ENCODE measurements around the gene TBL3.

Gene TBL3

DNA sequence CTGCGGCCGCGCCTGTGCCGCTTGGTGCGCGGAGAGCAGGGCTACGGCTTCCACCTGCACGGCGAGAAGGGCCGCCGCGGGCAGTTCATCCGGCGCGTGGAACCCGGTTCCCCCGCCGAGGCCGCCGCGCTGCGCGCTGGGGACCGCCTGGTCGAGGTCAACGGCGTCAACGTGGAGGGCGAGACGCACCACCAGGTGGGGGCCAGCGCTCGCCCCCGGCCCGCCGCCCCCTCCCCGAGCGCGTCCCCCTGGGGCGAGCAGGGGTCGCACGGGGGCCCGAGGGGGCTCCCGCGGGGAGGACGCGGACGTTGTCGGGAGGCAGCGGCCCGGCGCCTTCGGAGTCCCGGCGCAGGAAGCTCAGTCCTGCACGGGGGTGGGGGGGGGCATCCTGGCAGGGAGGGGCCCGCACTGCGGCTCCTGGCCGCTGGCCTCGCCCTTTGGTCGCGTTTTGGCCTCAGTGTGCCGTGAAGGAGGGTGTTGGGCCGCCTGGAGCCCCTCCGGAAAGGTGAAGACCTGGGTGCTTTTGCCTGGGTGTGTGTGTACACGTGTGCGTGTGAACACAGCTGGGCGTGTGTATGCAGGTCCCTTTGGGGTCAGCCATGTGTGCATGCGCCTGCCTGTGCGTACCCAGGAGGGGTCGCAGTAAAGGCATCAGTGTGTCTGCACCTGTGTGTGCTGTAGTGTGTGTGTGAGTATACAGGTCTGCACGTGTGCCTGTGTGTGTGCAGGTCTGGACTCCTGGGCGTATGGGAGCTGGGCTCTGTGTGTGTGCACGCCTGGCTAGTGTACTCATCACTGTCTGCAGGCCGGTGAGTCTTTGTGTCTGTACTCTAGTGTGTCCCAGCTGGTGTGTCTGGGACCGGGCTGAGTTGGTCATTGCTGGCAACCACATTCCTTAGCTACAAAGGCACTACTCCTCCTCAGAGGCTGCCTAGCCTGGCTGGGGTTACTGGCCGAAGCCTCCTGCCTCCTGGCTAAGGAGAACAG lies 55.5 kb downstream of the TBL3 start:
- no peaks in the 10 kb centered on the region for H3K36me3 ChIP-seq (ENCODE audit: control insufficient read depth, insufficient read depth, low read length)
- no peaks in the 10 kb centered on the region for H3K9me3 ChIP-seq (ENCODE audit: control insufficient read depth, insufficient read depth, low read depth, low read length)
- peaks cover 30% of the 10 kb centered on the region for H3K27me3 ChIP-seq (ENCODE audit: control insufficient read depth, insufficient read depth, low read length)
- H3K4me1 ChIP-seq (ENCODE audit: control insufficient read depth, insufficient read depth, low read length): peaks cover 17% of the 10 kb centered on the region
- peak overlapping the region; percentile 48 for H3K4me3 ChIP-seq (ENCODE audit: low read depth, low read length)
- peak overlapping the region; percentile 45 for H3K9ac ChIP-seq (ENCODE audit: low read length)
- H3K27ac ChIP-seq (ENCODE audit: low read depth, low read length): no peak overlapping the region

DNA sequence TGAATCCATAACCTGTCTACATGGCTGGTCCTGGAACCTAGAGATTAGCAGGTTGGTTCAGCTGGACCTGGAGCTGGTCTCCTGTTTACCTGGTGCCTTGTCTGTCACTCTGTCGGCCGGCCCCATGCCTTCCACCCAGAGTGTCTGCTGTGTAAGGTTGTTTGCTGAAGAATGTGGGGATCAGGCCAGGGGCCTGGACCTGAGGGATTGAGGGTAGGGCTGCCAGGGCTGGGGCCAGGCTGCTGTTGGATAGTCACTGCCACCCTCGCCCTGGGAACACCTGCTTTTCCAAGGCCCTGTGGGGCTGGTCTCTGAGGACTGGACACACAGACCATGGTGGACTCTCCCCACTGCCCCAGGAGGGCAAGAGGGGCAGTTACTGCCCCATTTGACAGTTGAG lies 56.3 kb downstream of the TBL3 start:
- no peaks in the 10 kb centered on the region for H3K9me3 ChIP-seq (ENCODE audit: control insufficient read depth, insufficient read depth, low read depth, low read length)
- no peak overlapping the region for H3K27ac ChIP-seq (ENCODE audit: low read depth, low read length)
- H3K27me3 ChIP-seq (ENCODE audit: control insufficient read depth, insufficient read depth, low read length): peaks cover 30% of the 10 kb centered on the region
- H3K9ac ChIP-seq (ENCODE audit: low read length): no peak overlapping the region
- peaks cover 17% of the 10 kb centered on the region for H3K4me1 ChIP-seq (ENCODE audit: control insufficient read depth, insufficient read depth, low read length)
- H3K36me3 ChIP-seq (ENCODE audit: control insufficient read depth, insufficient read depth, low read length): no peaks in the 10 kb centered on the region
- no peak overlapping the region for H3K4me3 ChIP-seq (ENCODE audit: low read depth, low read length)

GRCh38 chr16:2028620-2029220 lies 56.9 kb downstream of the TBL3 start:
- Histone ChIP-seq H3K27me3 (ENCODE audit: control insufficient read depth, insufficient read depth, low read length) (peaks cover 30% of the 10 kb centered on the region), H3K4me3 (ENCODE audit: low read depth, low read length) (no peak overlapping the region), H3K4me1 (ENCODE audit: control insufficient read depth, insufficient read depth, low read length) (peaks cover 22% of the 10 kb centered on the region), H3K27ac (ENCODE audit: low read depth, low read length) (no peak overlapping the region), H3K9me3 (ENCODE audit: control insufficient read depth, insufficient read depth, low read depth, low read length) (no peaks in the 10 kb centered on the region), H3K9ac (ENCODE audit: low read length) (no peak overlapping the region), H3K36me3 (ENCODE audit: control insufficient read depth, insufficient read depth, low read length) (no peaks in the 10 kb centered on the region)

DNA sequence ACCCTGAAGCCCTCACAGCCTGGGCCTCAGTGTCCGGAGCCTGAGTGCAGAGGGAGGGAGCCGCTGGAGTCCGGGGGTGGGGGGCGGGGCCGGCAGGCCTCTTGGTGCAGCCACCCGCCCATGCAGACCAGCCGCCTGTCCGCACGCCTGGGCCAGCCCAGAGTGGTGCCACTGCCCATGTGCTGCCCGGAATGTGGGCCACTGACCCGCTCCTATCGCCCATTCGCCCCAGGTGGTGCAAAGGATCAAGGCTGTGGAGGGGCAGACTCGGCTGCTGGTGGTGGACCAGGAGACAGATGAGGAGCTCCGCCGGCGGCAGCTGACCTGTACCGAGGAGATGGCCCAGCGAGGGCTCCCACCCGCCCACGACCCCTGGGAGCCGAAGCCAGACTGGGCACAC lies 57.5 kb downstream of the TBL3 start:
- Histone ChIP-seq H3K4me1 (ENCODE audit: control insufficient read depth, insufficient read depth, low read length) (peaks cover 20% of the 10 kb centered on the region), H3K27me3 (ENCODE audit: control insufficient read depth, insufficient read depth, low read length) (peaks cover 24% of the 10 kb centered on the region), H3K27ac (ENCODE audit: low read depth, low read length) (no peak overlapping the region), H3K36me3 (ENCODE audit: control insufficient read depth, insufficient read depth, low read length) (no peaks in the 10 kb centered on the region), H3K9me3 (ENCODE audit: control insufficient read depth, insufficient read depth, low read depth, low read length) (no peaks in the 10 kb centered on the region), H3K4me3 (ENCODE audit: low read depth, low read length) (no peak overlapping the region), H3K9ac (ENCODE audit: low read length) (no peak overlapping the region)

DNA sequence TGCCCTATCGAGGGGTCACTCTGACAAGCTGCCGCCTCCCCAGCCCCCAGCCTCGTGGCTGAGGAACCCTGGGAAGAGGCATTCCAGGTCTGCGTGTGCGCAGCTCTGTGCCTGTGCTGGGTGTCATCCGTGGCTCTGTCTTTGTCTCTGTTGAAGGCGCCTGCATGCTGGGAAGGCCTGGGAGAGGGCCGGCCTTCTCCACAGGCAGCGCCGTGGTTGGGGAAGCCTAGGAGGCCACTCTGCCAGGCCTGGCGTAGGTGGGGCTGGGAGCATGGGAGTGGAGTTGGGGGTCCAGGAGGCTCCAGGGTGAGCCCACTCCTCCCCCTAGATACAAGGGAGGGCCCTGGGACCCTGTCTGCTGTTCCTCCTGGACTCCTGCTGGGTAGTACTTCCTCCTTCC lies 58.2 kb downstream of the TBL3 start:
- Histone ChIP-seq H3K4me1 (ENCODE audit: control insufficient read depth, insufficient read depth, low read length) (peaks cover 20% of the 10 kb centered on the region), H3K9me3 (ENCODE audit: control insufficient read depth, insufficient read depth, low read depth, low read length) (no peaks in the 10 kb centered on the region), H3K27ac (ENCODE audit: low read depth, low read length) (no peak overlapping the region), H3K36me3 (ENCODE audit: control insufficient read depth, insufficient read depth, low read length) (no peaks in the 10 kb centered on the region), H3K9ac (ENCODE audit: low read length) (no peak overlapping the region), H3K27me3 (ENCODE audit: control insufficient read depth, insufficient read depth, low read length) (peaks cover 24% of the 10 kb centered on the region), H3K4me3 (ENCODE audit: low read depth, low read length) (no peak overlapping the region)

DNA sequence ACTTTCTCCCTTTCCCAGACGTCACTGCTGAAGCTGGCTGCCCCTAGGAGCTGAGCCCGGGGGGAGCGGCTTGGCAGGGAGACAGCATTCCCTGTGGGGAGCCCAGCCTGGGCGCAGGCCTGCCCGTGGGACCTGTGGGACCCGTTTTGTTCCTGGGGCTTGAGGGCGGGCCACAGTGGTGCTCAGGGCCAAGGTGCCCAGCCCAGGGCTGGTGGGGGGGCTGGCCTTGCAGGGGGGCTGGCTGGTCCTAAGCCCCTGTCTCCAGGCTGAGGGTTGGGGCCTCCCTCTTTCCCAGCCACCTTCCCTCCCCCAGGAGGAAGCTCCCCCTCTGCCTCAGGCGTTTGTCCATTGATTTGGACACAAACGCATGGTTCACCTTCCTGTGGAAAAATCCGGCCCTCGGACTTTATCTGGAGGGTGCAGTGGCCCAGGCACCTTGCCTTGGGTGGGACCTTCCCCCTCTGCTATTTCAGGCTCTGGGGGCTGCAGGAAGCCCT lies 59.3 kb downstream of the TBL3 start:
- Histone ChIP-seq H3K27ac (ENCODE audit: low read depth, low read length) (no peak overlapping the region), H3K27me3 (ENCODE audit: control insufficient read depth, insufficient read depth, low read length) (peaks cover 17% of the 10 kb centered on the region)

More for the DNA sequence above, 59.3 kb downstream of the TBL3 start:
- Histone ChIP-seq H3K4me3 (ENCODE audit: low read depth, low read length) (no peak overlapping the region), H3K9ac (ENCODE audit: low read length) (no peak overlapping the region), H3K36me3 (ENCODE audit: control insufficient read depth, insufficient read depth, low read length) (no peaks in the 10 kb centered on the region), H3K4me1 (ENCODE audit: control insufficient read depth, insufficient read depth, low read length) (peaks cover 26% of the 10 kb centered on the region), H3K9me3 (ENCODE audit: control insufficient read depth, insufficient read depth, low read depth, low read length) (no peaks in the 10 kb centered on the region)

Measured in HUES6 (cell line).